HG03103 (cell line): ENCODE data around the gene ELOVL2.

Source experiments
- ATAC-seq: cut with Tn5 transposase; IDR thresholded peaks from one replicate; pipeline ENCODE4 v1.9.1; 2021; ENCODE audit warnings: low read depth; ENCODE audit not compliant: unreplicated experiment

ELOVL2 gene

DNA sequence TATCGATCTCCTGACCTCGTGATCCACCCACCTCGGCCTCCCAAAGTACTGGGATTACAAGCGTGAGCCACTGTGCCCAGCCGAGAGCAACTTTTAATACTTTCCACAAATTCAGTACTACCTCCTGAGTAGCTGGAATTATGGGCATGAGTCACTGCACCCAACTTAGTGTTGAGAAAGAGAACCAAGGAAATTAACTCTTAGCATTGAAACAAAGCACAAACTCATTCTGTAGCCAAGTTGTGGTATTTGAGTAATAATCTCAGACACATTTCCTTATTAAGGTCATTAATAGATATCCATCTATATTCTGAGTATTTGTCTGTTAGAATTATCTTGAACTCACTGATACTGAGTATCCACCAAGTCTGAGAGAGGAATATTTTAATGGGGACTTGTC lies 14.3 kb upstream of the ELOVL2 start:
- ATAC-seq, result no peak

DNA sequence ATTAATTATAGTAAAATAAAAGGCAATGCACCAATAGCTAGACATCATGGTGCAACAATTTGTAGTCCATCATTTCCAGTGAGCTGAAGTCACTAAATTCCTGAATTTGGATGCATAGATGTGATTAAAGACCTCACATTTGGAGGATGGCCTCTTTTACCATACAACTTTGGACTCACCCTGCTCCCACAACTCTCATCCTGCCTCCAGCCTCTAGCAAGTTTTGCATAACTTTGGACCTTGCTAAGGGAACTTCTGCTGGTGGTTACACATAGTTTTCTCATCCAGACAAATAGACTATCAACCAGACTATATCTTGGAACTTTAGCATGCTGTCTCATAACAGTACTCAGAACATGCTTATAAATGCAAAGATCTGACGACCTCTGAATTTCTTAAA lies 12.8 kb upstream of the ELOVL2 start:
- no peak for ATAC-seq

DNA sequence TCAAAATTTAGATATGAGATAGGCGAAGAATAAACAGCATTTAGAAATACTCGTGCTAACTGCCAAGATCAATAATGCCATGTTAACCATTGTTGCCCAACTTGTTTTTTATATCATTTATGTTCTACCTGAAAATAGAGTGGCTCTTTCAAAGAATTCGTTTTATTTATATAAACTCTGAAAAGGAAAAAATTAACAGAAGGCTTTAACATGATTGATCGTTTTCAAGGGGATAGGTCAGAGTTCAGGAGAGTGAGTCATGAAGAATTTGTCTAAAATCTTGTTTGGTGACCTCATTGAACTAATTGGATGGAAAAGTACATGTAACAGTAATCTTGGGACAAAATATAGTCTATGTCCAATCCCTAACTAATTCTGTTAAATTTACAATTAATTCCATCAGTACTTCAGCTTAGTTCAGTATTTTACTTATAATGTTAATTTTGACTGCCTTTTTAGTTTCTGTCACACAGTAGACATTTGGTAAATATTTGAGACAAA lies 11.1 kb upstream of the ELOVL2 start:
- ATAC-seq, result no peak

DNA sequence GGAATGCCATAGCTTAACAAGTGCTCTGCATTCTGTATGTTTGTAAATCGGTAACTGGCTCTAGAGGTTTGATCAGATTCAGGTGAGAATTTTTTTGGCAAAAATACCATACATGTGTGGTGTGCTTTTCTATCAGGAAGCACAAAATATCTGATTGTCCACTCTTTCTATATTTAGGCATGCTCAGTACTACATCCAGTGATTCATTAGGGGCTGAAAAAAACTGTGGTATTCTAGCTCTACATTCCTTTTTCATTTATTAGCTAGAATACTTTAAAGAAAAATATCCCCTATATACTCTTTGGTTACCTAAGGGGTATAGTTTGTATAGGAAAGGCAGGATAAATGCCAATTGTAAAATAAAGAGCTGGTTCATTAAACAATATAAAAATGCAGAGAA lies 10.6 kb upstream of the ELOVL2 start:
- no peak for ATAC-seq

DNA sequence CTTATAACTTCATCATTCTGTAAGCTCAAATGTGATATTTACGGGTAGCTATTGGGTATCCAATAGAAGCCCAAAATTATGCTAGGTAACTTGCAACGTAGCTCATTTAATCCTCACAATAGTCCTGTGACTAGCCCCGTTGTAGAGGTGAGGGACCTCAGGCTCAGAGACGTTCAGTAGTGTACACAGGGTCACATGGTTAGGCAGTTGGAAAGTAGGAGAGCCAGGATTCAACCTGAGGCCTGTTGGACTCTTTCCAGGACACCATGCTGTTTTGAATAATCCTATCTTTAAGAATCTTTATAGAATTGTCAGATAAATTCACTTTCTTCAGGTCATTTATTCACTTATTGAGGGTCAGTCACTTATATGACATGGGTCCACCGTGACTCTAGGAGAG lies 9.2 kb upstream of the ELOVL2 start:
- no peak for ATAC-seq

DNA sequence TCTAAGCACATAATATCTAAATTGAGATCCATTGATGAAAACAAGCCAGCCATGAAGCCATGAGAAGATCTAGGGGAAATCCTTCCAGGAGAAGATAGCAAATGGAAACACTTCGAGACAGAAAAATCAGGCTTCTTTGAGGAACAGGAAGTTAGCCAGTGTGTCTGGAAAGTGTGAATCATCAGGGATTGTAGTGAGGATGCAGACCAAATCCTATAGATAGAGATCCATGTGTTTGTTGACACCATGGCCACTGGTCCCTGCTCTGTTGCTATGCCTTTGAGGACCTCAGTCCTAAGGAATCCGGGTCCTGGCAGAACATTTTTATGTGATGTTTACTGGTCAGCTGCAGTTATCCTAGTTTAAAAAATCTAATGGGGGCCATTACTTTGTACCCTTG lies 6.6 kb upstream of the ELOVL2 start:
- no peak for ATAC-seq

DNA sequence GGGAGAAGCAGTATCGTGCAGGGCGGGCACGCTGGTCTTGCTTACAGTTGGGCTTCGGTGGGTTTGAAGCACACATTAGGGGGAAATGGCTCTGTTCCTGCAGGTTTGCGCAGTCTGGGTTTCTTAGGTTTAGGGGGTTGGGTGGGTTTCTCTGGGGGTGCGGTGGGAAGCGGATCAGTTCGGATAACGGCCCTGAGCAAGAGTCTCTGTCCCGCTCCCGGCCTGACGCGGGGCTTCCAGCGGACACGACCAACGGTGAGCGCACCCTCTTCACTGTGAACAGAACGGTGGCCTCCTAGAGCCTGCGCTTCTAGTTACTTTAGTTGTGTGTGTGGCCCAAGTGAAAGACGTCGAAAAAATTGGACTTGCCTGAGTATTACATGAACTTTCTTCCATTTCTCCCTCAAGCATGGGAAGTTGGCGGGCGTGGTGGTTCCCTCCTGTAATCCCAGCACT lies 635 bp upstream of the ELOVL2 start:
- no peak for ATAC-seq

DNA sequence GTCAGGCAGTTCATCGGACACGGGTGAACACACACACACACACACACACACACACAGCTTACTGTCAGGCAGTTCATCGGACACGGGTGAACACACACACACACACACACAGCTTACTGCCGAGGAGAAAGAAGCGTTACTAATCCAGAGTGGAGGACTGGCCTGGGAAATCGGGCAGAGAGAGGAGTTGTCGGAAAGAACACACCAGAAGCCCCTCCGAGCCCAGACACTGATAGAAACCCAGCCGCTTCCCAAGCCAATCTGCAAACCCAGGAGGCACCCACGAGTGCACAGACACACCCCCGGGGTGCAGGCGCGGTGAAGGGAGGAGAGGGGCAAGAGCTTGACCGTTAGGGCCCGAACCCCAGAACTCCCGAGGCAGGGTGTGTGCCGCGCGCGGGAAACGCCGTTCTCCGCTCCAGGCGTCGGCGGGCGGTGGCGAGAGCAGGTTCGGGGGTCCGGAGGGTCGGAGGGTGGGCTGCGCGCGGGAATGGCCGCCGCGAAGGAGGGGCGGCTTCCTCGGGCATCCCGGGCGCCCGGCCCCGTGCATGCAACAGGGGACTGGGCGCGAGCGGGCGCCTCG lies 636 bp downstream of the ELOVL2 start:
- no peak for ATAC-seq

DNA sequence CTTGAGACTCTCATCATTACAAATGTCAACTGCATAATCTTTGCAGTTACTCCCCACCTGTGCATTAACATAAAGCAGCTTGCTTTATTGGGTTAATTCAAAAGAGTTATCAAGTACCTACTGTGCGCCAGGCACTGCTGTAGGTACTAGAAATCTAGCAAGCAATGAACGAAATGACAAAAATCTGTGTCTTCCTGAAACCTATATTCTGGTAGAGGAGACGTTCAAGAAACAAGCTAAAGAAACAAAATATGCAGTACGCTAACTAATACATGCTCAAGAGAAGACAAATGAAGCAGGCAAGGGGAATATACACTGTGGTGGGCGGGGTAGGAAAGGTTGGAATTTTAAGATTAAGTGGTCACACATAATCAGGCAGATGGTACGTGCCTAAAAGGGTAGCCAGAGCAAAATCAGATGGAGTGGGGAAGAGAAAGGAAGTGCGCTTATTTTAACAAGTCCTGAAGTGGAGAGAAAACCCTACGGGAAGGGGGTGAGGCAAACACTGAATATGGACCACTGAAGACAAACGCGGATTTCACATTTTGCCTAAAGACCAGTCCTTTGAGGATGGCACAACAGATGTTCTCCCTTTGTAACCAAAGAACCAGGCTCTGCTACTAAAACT lies 1.2 kb downstream of the ELOVL2 start:
- ATAC-seq, result no peak

DNA sequence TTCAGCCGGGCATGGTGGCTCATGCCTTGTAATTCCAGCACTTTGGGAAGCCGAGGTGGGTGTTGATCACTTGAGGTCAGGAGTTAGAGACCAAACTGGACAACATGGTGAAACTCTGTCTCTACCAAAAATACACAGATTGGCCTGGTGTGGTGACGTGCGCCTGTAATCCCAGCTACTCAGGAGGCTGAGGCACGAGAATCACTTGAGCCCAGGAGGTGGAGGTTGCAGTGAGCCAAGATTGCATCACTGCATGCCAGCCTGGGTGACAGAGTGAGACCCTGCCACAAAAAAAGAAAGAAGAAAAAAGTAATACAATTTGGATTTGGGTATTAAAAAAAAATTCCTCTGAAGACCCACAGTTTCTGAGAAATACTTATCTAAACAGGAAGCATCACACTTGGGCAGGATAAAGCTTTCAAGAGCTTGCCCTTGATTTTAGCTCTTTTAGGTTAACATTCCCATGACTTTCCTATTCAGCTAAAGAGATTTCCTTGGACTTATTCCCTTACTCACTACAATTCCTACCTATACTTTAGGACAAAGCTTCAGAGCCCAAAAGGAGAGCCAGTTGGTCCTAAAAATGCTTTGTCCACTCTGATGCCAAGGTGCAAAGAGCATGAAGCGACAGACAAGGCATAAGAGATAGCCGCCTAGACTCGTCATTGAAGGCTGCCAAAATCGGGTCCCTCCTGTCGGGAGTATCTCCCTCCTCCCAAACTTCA lies 1.9 kb downstream of the ELOVL2 start:
- no peak for ATAC-seq

DNA sequence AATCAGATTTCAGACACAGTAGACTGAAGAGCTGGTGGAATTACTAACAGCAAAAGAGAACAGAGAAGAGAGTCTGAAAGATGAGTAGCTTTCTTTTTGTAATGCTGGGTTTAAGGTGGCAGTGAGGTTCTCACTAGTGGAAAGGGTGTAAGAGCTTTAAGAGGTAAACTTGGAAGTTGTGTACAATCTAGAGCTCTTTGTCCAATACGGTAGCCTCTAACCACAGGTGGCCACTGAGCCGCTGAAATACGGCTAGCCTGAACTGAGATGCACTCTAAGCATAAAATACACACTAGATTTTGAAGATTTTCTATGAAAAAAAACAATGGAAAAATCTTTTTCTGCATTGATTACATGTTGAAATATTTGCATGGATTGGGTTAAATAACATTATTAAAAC lies 4.0 kb downstream of the ELOVL2 start:
- no peak for ATAC-seq

DNA sequence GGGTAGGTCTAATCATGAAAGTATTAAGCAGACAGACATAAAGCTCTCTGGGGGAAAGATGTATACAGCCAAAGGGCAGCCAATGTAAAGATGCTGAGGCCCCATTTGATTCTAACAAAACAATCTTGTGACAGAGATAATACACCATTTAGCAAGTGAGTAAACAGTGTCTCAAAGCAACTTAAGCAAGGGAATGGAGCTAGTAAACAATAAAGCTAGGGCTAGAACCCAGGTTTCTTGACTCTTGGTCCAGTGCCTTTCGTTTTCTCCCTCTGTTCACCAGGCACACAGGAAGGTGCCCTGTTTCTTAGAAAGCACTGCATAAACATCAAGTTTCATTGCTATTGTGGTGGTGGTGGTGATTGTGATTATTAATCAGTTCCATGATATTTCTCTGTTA lies 5.1 kb downstream of the ELOVL2 start:
- no peak for ATAC-seq

DNA sequence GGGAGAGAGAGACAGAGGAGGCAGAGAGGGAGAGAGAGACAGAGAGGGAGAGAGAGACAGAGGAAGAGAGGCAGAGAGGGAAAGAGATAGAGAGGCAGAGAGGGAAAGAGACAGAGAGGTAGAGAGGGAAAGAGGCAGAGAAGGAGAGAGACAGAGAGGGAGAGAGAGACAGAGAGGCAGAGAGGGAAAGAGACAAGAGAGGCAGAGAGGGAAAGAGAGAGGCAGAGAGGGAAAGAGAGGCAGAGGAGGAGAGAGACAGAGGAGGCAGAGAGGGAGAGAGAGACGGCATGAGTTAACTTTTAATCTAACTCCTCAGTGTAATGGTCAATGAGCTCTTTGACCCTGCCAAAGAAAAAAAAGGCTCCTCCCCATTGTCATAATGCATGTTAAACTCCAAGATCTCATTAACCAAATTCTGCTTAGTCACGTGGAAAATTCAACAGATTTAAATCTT lies 7.1 kb downstream of the ELOVL2 start:
- ATAC-seq, result no peak

DNA sequence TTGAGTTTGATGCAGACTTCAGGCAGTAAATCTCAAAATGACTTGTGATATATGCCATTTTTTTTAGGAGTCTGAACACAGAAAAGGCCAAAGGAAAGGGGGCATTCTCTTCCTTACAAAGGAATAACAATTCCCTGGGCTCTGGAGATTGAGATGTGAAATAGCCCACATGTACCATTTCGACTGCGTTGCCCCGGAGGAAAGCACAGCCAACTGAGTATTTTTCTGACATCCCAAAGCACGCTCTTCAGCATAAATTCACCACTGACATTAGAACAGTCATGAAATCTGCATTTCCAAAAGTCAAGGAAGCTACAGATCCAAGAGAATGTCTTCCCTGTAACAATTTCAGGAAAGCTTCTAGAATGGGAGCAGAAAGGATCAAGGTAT lies 7.8 kb downstream of the ELOVL2 start:
- no peak for ATAC-seq

DNA sequence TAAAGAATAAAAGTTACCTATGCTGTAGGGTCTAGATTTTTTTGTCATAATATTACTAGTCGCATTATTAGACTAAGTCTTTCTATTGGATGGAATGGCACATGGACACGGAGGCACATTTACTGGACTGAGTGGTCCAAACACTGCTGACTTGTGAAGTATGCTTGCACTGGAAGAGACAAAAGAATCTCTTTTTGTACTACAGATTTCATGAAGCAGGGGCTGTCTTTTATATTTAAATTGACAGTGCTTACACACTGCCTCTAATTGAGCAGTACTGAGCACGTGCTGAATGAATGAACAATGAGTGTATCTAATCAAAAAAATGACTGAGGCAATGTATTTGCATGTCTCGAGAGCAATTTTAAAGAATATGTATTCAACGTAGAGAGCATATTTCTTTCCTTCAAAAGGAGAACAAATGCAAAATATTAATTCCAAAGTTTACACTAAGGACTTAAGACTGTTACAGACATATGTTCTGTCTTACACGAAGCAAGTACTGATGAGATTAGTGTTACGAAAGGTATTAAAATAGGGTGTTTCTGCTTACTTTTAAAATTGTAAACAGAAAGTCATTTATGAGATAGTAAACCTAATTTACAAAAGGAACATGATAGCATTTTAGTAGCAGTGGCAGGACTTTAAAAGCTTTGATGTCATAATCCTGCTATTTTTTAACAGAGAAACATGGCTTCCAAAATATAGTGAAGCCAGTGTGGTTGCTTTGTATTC lies 8.3 kb downstream of the ELOVL2 start:
- ATAC-seq, result no peak

DNA sequence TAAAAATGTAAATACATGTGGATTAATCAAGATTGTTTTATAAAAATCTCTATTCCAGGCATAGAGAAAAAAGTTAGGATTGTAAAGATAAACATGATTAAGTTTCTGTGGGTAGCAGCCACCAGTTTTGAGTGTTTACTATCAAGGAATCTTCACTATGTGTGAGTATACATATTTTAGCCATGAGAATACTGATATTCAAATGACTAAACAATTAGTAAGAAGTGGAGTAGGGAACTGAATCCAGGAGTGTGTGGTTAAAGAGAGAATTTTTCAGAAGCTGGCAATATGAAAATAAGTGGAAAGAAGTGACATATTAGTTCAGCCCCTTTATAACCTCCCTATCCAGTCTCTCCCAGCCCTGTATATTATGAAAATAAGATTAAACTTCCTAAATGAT lies 10.3 kb downstream of the ELOVL2 start:
- ATAC-seq, result no peak

DNA sequence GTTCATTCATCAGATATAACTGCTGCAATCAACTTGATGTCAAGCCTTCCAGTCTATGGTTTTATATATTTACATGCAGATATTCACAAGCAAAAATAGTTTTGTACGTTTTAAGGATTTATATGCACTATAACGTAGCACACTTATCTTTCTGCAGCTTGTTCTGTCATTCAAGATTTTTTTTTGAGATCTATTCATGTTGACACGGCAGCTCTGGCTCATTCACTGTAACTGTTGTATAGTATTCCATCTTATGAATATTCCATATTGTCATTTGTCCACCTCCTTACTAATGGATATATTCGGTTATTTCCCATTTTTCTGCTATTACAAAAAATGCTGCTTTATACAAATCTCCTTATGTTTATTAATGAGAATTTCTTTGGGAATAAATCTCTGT lies 13.2 kb downstream of the ELOVL2 start:
- no peak for ATAC-seq

DNA sequence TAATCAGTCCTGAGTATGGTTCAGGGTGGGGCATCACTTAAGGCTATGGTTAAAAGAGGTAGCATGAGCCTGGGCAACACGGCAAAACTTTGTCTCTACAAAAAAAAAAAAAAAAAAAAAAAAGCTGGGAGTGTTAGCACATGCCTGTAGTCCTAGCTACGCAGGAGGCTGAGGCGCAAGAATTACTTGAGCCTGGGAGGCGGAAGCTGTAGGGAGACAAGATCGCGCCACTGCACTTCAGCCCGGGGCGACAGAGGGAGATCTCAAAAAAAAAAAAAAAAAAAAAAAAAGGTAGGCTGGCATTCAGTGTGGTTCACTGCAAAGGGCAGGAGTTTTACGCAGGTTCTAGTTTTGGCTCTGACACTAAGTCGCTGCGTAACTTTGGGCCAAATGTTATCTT lies 15.1 kb downstream of the ELOVL2 start:
- ATAC-seq, result no peak

DNA sequence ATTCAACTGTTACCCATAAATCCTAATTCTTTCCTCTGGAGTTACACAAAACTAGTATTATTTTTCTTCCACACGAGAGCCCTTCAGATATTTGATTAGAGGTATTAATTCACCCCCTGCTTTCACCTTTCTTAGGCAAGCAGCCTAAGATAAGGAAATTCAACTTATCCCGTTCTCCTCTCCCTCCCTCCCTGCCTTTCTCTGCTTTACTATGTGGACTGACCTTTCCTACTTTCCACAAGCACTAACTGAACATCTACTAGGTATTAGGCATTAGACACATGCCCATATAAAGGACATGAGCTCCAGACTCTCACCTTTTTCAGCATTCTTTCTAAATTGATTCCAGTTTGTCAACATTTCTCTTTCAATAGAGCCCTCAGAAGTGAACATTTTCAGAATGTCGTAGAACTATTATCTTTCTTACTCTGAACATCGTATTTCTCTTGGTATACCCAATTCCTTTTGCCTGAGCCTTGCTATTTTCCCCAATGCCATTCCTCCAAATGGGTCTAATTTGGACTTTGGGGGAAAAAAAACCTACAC lies 16.5 kb downstream of the ELOVL2 start:
- no peak for ATAC-seq

DNA sequence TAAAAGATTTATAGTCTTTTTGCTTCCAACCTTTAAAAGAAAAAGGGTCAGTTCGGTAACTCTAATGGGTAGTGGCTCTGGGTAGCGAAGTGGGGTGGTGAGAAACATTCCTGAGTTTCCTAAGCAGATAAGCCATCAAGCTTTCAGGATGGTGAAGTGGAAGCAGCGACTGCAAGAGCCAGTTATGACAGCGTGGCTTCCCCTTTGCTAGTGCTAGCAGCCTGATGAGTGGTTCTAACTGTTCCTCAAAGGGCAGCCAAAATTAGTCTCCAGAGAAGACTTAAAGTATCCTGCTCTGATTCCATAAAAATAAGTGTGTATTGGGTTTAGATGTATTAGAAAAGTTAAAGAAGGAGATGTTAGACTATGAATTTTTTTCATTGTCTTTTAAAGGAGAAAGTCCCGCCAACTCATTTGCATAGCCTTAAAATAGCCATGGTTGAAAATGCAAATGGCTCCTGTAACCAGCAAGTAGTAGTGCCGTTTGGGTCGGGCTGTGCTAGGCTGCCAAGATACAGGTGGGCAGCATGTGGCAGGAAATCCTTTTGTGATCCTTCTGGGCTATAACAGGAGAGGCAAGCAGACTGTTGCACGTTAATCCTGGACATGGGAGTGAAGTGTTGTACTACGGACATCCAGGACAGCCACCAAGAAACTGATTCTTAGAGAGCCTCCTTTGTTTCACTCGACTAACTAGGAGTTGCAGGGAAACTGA lies 18.0 kb downstream of the ELOVL2 start:
- peak; percentile 87 for ATAC-seq
